ENCODE measurements around the gene CDK2AP2. TPM values are rescaled to one million over a fixed set of nuclear protein-coding genes. Genes with fewer than 3 reads are reported as not detected.

CDK2AP2 gene
- total RNA-seq, 4 donors from 2014 or later, result 16.7 to 44.6 (median 30.9) TPM

- peaks cover 18% of the 10 kb centered on the region for H3K36me3 ChIP-seq
Observed at GRCh38 chr11:67501854-67502253, 6.1 kb downstream of the CDK2AP2 start.

GRCh38 chr11:67500831-67501715, 6.9 kb downstream of the CDK2AP2 start:
- H3K4me3 ChIP-seq, result no peak overlapping the region
- no peak for TF ChIP-seq CTCF (IDR thresholded peaks at IDR 0.05)
- TF ChIP-seq POLR2A (IDR thresholded peaks at IDR 0.05), result no peak
- TF ChIP-seq POLR2AphosphoS5 (IDR thresholded peaks at IDR 0.05), result no peak
- no peak for TF ChIP-seq EP300 (IDR thresholded peaks at IDR 0.05)
- H3K36me3 ChIP-seq, result peaks cover 21% of the 10 kb centered on the region

More at GRCh38 chr11:67501854-67502253, 6.1 kb downstream of the CDK2AP2 start:
- H3K27me3 ChIP-seq, result no peaks in the 10 kb centered on the region
- no peak overlapping the region for H3K27ac ChIP-seq
- no peak for DNase-seq (ENCODE audit: low spot score in 2 of 2)
- H3K9me3 ChIP-seq, result no peaks in the 10 kb centered on the region
- no peak for TF ChIP-seq EP300 (IDR thresholded peaks at IDR 0.05)
- no peak for TF ChIP-seq POLR2AphosphoS5 (IDR thresholded peaks at IDR 0.05)
- TF ChIP-seq POLR2A (IDR thresholded peaks at IDR 0.05), result no peak
- no peak for TF ChIP-seq CTCF (IDR thresholded peaks at IDR 0.05)
- WGBS, result 98% methylated on average over 13 of the region's 18 CpGs
- peaks cover 34% of the 10 kb centered on the region for H3K4me1 ChIP-seq
- H3K4me3 ChIP-seq, result no peak overlapping the region

GRCh38 chr11:67500484-67500821, 7.5 kb downstream of the CDK2AP2 start:
- TF ChIP-seq POLR2A (IDR thresholded peaks at IDR 0.05), result no peak
- TF ChIP-seq EP300 (IDR thresholded peaks at IDR 0.05), result no peak
- no peak for TF ChIP-seq CTCF (IDR thresholded peaks at IDR 0.05)
- TF ChIP-seq POLR2AphosphoS5 (IDR thresholded peaks at IDR 0.05), result no peak
- no peak overlapping the region for H3K4me3 ChIP-seq
- WGBS, result 71% methylated on average over 1 of the region's 1 CpG
- H3K27ac ChIP-seq, result no peak overlapping the region
- H3K9me3 ChIP-seq, result no peaks in the 10 kb centered on the region
- H3K27me3 ChIP-seq, result no peaks in the 10 kb centered on the region
- DNase-seq (ENCODE audit: low spot score in 2 of 2), result no peak
- H3K36me3 ChIP-seq, result peaks cover 27% of the 10 kb centered on the region
- H3K4me1 ChIP-seq, result peaks cover 20% of the 10 kb centered on the region

More at GRCh38 chr11:67500831-67501715, 6.9 kb downstream of the CDK2AP2 start:
- no peak for DNase-seq (ENCODE audit: low spot score in 2 of 2)
- H3K27ac ChIP-seq, result no peak overlapping the region
- WGBS, result 91% methylated on average over 9 of the region's 9 CpGs
- H3K9me3 ChIP-seq, result no peaks in the 10 kb centered on the region
- peaks cover 26% of the 10 kb centered on the region for H3K4me1 ChIP-seq
- H3K27me3 ChIP-seq, result no peaks in the 10 kb centered on the region

- Histone ChIP-seq H3K36me3 (peaks cover 32% of the 10 kb centered on the region), H3K4me3 (no peak overlapping the region), H3K9me3 (no peaks in the 10 kb centered on the region), H3K27me3 (no peaks in the 10 kb centered on the region), H3K27ac (no peak overlapping the region), H3K4me1 (peaks cover 14% of the 10 kb centered on the region)
- TF ChIP-seq POLR2A (IDR thresholded peaks at IDR 0.05) (no peak), POLR2AphosphoS5 (IDR thresholded peaks at IDR 0.05) (no peak), CTCF (IDR thresholded peaks at IDR 0.05) (no peak), EP300 (IDR thresholded peaks at IDR 0.05) (no peak)
- 69% methylated on average over 11 of the region's 26 CpGs for WGBS
- no peak for DNase-seq (ENCODE audit: low spot score in 2 of 2)
Observed at GRCh38 chr11:67499808-67500483, 8.0 kb downstream of the CDK2AP2 start.

GRCh38 chr11:67498544-67498972, 9.4 kb downstream of the CDK2AP2 start:
- TF ChIP-seq POLR2A (IDR thresholded peaks at IDR 0.05) (no peak), POLR2AphosphoS5 (IDR thresholded peaks at IDR 0.05) (no peak), CTCF (IDR thresholded peaks at IDR 0.05) (no peak), EP300 (IDR thresholded peaks at IDR 0.05) (no peak)
- 93% methylated on average over 21 of the region's 21 CpGs for WGBS
- DNase-seq (ENCODE audit: low spot score in 2 of 2), result peak in 1 of 2 donors; percentile 72
- H3K4me3 ChIP-seq, result no peak overlapping the region
- H3K27me3 ChIP-seq, result no peaks in the 10 kb centered on the region
- H3K9me3 ChIP-seq, result no peaks in the 10 kb centered on the region
- peaks cover under 1% of the 10 kb centered on the region for H3K4me1 ChIP-seq
- peaks cover 45% of the 10 kb centered on the region for H3K36me3 ChIP-seq
- H3K27ac ChIP-seq, result no peak overlapping the region

All from suprapubic skin (tissue), 4 donors.